HG03558 (cell line): ENCODE results near the gene CYSTM1.

ENCODE experiments used
- ATAC-seq: cut with Tn5 transposase; IDR thresholded peaks from one replicate; pipeline ENCODE4 v1.9.1; 2021; ENCODE audit warnings: moderate number of reproducible peaks; ENCODE audit not compliant: unreplicated experiment; ENCODE audit errors: extremely low read depth

The CYSTM1 gene

GRCh38 chr5:140248414-140248813 lies 73.4 kb downstream of the CYSTM1 start:
- ATAC-seq, result no peak

GRCh38 chr5:140249536-140249935 lies 74.5 kb downstream of the CYSTM1 start:
- no peak for ATAC-seq

DNA sequence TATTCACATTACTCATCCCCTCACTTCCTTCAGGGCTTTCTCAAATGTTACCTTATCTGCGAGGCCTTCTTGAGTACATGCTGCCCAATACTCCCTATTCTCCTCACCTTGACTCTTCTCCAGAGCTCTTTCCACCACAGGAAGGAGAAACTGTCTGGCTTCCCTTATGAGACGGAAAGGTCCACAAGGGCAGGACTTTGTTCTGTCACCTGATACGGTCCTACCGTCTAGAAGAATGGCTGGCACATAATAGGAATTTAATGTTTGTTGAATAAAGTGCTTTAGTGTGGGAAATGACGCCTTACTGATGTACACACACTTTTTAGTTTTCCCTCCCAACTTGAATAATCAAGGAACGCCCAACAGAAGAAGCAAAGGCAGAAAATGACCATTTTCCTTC lies 75.4 kb downstream of the CYSTM1 start:
- ATAC-seq, result no peak

DNA sequence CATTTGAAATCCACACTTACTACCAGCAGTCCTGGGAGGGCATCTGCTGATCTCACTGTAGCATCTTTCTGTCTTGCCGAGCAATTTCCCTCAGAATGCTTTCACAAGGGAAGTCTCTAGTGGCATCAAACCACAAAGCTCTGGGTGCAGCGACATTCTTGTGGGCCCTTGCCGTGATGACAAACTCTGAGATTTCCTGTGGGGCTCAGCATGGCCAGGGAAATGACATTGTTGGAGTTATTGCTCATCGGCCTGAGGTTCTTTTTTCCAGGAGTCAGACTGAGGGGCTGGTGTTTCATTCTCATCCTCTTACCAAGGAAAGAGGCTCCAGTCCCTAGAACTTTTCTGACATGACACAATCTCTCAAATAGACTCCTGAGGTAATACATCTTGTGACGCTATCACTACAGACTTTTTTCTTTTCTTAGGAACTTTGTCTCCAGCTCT lies 76.6 kb downstream of the CYSTM1 start:
- peak; percentile 49 for ATAC-seq

GRCh38 chr5:140252470-140253126 lies 77.6 kb downstream of the CYSTM1 start:
- no peak for ATAC-seq

GRCh38 chr5:140253985-140254384 lies 79.0 kb downstream of the CYSTM1 start:
- ATAC-seq, result no peak

GRCh38 chr5:140255460-140256157 lies 80.6 kb downstream of the CYSTM1 start:
- ATAC-seq, result no peak

GRCh38 chr5:140256726-140257125 lies 81.7 kb downstream of the CYSTM1 start:
- no peak for ATAC-seq

DNA sequence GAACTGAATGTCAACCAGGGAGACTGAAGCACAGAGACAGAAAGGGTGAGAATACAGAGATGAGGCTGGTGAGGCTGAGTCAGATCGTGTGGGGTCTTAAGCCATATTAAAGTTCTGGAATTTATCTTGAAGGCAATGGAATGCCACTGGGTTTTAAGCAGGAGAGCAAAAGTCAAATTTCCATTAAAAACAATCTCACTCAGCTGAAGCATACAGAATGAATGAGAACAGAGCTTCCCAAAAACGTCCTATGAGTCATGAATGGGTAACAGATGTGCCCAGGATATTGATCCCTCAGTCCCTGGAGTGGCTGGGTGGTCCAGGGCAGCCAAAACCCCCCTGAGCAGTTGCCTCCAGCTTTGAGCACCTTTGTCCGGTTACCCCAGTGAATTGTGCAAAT lies 83.0 kb downstream of the CYSTM1 start:
- ATAC-seq, result no peak

GRCh38 chr5:140258873-140259272 lies 83.9 kb downstream of the CYSTM1 start:
- no peak for ATAC-seq

DNA sequence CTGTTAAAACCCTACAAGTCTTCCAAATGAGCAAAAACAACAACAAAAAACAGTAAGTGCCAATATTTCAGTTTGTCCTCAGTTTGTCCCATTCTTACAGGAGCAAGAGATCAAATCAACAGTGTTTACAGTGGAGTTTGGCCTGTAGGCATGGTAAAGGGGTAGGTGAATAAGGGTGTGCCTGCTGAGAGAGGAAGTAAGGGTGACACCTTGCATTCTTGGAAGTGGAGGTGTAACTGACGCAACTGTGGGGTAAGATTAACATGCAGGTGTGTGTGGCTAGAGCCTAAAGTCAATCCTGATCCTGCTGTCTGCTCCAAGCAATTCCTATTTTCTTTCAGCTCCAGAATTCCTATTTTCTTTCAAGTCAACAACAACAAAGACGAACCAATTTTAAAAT lies 84.5 kb downstream of the CYSTM1 start:
- ATAC-seq, result no peak

- no peak for ATAC-seq
Measured at GRCh38 chr5:140260089-140260656, 85.2 kb downstream of the CYSTM1 start.

DNA sequence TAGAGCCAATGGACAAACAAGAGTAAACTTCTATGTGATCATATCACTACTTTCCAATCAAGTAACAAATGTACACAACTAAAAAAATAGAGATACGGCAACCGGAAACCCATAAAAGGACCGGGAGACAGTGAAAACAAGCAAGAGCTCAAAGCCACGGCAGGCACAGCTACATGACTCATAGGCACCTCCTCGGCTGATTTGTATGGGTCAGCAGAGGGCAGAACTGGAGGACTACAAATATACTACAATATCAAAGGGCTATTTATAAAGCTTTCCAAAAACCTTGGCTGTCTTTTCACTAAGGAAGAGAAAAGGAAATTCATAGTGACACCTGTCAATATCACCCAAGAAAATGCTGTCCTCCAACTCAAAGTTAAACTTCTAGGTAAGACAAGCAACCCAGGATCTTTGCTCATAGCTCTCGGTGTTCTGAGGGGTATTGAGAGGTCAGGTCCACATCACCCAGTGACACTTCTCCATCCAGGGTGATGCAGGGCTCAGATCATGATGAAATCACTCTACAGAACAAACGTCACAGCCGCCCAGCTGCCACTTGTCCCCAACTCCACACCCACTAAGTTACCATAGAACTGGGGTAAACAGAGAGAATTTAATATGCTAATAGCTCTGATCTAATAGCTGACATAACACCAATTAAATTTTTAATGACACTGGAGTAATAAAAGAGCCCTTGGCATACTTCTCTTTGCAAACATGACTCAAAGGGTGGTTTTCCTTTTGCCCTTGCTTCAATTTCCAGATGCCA lies 86.6 kb downstream of the CYSTM1 start:
- ATAC-seq, result no peak

DNA sequence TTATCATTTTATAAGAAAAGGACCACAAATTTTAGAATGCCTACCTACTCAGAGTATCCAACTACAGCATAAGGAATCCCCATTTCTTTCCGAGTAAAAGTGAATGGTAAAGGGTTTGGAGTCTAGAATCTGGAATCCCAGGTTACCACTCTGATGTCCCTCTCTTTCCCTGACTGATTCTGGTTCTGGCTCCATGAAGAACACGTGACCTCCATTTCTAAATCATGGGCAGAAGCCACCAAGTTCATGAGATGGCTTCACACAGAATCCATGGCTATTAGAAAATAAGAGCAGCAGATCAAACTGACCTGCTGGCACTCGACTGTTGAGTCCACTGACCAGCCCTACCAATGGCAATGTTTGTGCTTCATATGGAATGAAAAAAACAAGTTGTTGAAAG lies 87.2 kb downstream of the CYSTM1 start:
- ATAC-seq, result no peak

DNA sequence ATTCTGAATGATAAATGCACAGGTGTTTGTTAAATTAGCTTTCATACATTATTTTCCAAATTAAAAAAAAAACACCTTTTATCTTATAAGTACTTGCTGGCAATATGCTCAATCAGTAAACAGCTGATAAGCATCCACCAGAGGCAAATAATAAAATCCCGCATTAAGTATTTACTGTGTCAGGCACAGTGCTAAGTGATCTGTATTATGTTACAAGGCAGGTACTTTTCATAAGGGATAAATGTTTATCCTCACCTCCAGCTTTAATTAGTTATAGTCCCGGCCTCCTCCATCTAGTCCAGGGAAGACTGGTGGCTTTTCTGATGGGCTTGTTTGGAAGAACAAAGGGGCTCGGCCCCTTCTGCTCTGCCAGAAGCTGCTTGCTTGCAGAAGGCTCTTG lies 87.9 kb downstream of the CYSTM1 start:
- ATAC-seq, result no peak

DNA sequence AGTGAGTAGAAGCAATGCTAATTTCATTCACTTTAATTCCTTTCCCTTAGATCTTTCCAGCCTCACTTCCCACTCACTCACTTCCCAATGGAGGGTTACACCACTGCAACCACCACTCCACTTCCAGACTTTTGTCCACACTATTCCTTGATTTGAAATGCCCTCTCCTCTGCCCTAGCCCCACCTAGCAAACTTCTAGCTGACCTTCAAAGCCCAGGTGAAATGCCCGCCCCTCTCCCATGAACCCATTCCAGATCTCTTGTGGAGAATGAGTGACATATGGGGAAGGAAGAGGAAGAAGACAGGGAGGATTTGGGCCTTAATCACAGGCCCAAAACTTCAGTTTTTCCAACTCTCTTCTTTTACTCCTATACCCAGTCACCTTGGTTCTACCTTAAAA lies 90.9 kb downstream of the CYSTM1 start:
- ATAC-seq, result no peak

DNA sequence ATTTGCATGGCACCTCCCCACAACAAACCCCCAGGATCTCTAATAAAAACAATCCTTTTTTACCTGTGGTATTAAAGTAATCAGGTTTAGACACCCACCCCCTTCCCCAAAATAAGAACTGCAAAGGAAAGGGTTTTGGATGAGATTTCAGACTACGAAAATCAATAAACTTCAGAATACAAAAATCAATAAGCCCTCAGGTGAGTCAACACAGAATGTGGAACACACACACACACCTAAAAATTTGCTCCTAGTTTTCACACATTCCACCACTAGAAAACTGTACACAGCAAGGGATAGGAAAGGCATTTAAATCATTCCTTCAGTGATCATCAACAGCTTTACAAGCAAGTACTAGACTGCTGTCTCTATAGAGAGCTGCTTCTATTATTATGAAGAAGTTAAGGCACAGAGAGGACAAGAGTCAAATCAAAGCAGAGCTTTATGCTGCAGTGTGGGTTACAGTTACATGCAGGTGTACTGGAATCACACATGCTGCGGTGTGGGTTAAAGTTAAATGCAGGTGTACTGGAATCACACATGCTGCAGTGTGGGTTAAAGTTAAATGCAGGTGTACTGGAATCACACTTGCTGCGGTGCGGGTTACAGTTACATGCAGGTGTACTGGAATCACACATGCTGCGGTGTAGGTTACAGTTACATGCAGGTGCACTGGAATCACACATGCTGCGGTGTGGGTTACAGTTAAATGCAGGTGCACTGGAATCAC lies 91.6 kb downstream of the CYSTM1 start:
- ATAC-seq, result no peak

DNA sequence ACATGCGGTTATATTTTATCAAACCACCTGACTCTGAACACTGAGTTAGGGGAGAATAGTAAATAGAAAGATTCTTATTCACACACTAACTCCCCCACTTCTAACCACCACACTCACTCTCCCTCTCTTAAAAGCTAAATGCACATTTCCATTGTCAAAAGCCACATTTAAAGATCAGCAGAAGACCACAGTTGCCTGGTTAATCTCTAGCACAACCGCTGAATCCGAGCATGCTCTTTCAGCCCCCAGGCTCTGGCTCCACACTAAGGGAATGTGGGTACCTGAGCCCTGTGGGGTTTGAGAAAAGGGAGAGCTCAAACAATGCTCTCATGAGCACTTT lies 92.2 kb downstream of the CYSTM1 start:
- ATAC-seq, result no peak

GRCh38 chr5:140267559-140268018 lies 92.6 kb downstream of the CYSTM1 start:
- ATAC-seq, result no peak

- ATAC-seq, result no peak
Measured at GRCh38 chr5:140270008-140270407, 95.0 kb downstream of the CYSTM1 start.
